Osteoblast (primary cell): ENCODE results near the gene SLFN14. TPM values are rescaled to one million over a fixed set of nuclear protein-coding genes. Genes with fewer than 3 reads are reported as not detected.

Experiments used
- DNase-seq: peaks from one replicate; pipeline ENCODE4 v3.0.0; 2011; ENCODE audit warnings: low spot score, mixed read lengths; ENCODE audit not compliant: insufficient read length; ENCODE audit errors: missing footprints
- H2AFZ ChIP-seq: 2 replicates; pipeline ENCODE4 v1.6.0; 2011; ENCODE audit warnings: mild to moderate bottlenecking, low read length
- H3K27ac ChIP-seq: 2 replicates; pipeline ENCODE4 v1.5.1; 2011; ENCODE audit warnings: mild to moderate bottlenecking, low read depth, low read length, moderate library complexity
- H3K27me3 ChIP-seq: 2 replicates; pipeline ENCODE4 v1.6.0; 2012; ENCODE audit warnings: mild to moderate bottlenecking, control low read depth, inconsistent platforms, low read length, moderate library complexity; ENCODE audit not compliant: insufficient read depth
- H3K36me3 ChIP-seq: 2 replicates; pipeline ENCODE4 v1.5.1; 2011; ENCODE audit warnings: mild to moderate bottlenecking, low read length, control low read depth, moderate library complexity; ENCODE audit not compliant: insufficient read depth
- H3K4me1 ChIP-seq: 2 replicates; pipeline ENCODE4 v1.5.1; 2011; ENCODE audit warnings: mild to moderate bottlenecking, low read length, control low read depth, moderate library complexity; ENCODE audit not compliant: insufficient read depth
- H3K4me2 ChIP-seq: 2 replicates; pipeline ENCODE4 v1.6.0; 2011; ENCODE audit warnings: mild to moderate bottlenecking, low read length; ENCODE audit not compliant: insufficient read depth
- H3K4me3 ChIP-seq: fragments of 200-600 bp; sonication (generic); 3 replicates; pipeline ENCODE4 v1.5.1; 2012; ENCODE audit warnings: mild to moderate bottlenecking, low read length, inconsistent platforms; ENCODE audit not compliant: insufficient read depth
- H3K79me2 ChIP-seq: 2 replicates; pipeline ENCODE4 v1.6.0; 2012; ENCODE audit warnings: mild to moderate bottlenecking, low read length, control low read depth, inconsistent platforms; ENCODE audit not compliant: insufficient read depth
- H3K9me3 ChIP-seq: 2 replicates; pipeline ENCODE4 v1.5.1; 2011; ENCODE audit warnings: low read depth, low read length, control low read depth
- H4K20me1 ChIP-seq: 2 replicates; pipeline ENCODE4 v1.6.0; 2012; ENCODE audit warnings: mild to moderate bottlenecking, low read length, control low read depth; ENCODE audit not compliant: insufficient read depth
- CTCF ChIP-seq: IDR thresholded peaks from 2 replicates; pipeline ENCODE4 v1.5.1; 2011; ENCODE audit warnings: mild to moderate bottlenecking, low read depth, low read length, moderate library complexity; ENCODE audit errors: extremely low read depth
- total RNA-seq: library from RNA; depleted of rRNA; stranded (reverse); fragments of >200 nt; gene quantifications from 2 replicates; pipeline ENCODE4 v1.2.3, GENCODE V29; 2012

Gene SLFN14
- total RNA-seq, 1 donor, result under 0.01 TPM

- Histone ChIP-seq H3K4me1 (no peaks in the 10 kb centered on the region), H4K20me1 (no peaks in the 10 kb centered on the region), H3K79me2 (no peaks in the 10 kb centered on the region), H3K4me3 (no peak overlapping the region), H3K4me2 (no peak overlapping the region), H3K27ac (no peak overlapping the region), H3K36me3 (no peaks in the 10 kb centered on the region), H2AFZ (no peak overlapping the region), H3K9me3 (no peaks in the 10 kb centered on the region), H3K27me3 (peaks cover 28% of the 10 kb centered on the region)
- DNase-seq, result no peak
- TF ChIP-seq CTCF, result no peak
These were observed 966 bp downstream of the SLFN14 start for GRCh38 chr17:35559495-35560210.

GRCh38 chr17:35557353-35557752 lies 3.3 kb downstream of the SLFN14 start:
- no peak for TF ChIP-seq CTCF
- no peak overlapping the region for H3K4me2 ChIP-seq
- DNase-seq, result no peak
- no peaks in the 10 kb centered on the region for H3K79me2 ChIP-seq
- H3K4me3 ChIP-seq, result no peak overlapping the region
- H3K27me3 ChIP-seq, result peaks cover 29% of the 10 kb centered on the region
- no peaks in the 10 kb centered on the region for H3K9me3 ChIP-seq
- no peak overlapping the region for H2AFZ ChIP-seq
- H4K20me1 ChIP-seq, result no peaks in the 10 kb centered on the region
- no peaks in the 10 kb centered on the region for H3K36me3 ChIP-seq
- H3K4me1 ChIP-seq, result no peaks in the 10 kb centered on the region
- no peak overlapping the region for H3K27ac ChIP-seq

GRCh38 chr17:35555691-35556090 lies 4.9 kb downstream of the SLFN14 start:
- Histone ChIP-seq H2AFZ (no peak overlapping the region), H3K4me3 (no peak overlapping the region), H3K79me2 (no peaks in the 10 kb centered on the region), H3K36me3 (no peaks in the 10 kb centered on the region), H3K4me2 (no peak overlapping the region), H3K9me3 (no peaks in the 10 kb centered on the region), H3K27me3 (peaks cover 29% of the 10 kb centered on the region), H3K27ac (no peak overlapping the region), H3K4me1 (no peaks in the 10 kb centered on the region), H4K20me1 (no peaks in the 10 kb centered on the region)
- peak; percentile 21 for TF ChIP-seq CTCF
- DNase-seq, result no peak

- no peaks in the 10 kb centered on the region for H3K79me2 ChIP-seq
- H3K9me3 ChIP-seq, result no peaks in the 10 kb centered on the region
- no peak overlapping the region for H3K4me3 ChIP-seq
- H3K36me3 ChIP-seq, result no peaks in the 10 kb centered on the region
- no peak for TF ChIP-seq CTCF
- DNase-seq, result no peak
- no peaks in the 10 kb centered on the region for H3K4me1 ChIP-seq
- no peak overlapping the region for H2AFZ ChIP-seq
- H3K4me2 ChIP-seq, result no peak overlapping the region
- H3K27ac ChIP-seq, result no peak overlapping the region
- peaks cover 28% of the 10 kb centered on the region for H3K27me3 ChIP-seq
- no peaks in the 10 kb centered on the region for H4K20me1 ChIP-seq
These were observed 6.0 kb downstream of the SLFN14 start for GRCh38 chr17:35554668-35555067.
